ENCODE results near the gene MLXIP.

Gene MLXIP

DNA sequence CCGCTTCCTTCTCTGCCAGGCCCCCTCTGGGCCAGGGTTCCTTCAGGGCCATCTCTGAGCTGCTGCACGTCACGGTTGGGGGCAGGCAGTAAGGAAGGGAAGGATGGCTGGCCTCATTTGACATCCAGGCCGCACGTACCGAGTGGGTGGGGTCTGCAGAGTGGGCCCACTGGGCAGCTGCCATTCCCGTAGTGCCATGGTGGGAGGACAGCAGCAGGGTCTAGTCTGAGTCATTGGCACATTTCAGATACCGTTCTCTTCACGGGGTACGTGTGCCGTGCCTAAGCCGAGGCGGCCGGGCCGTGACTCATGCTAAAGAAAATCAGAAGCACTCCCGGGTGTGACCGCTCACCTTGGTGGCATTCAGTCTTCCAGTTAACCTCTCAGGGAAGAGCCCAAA is 51.6 kb downstream of the MLXIP start:
- Histone ChIP-seq H3K4me1 (ENCODE audit: control insufficient read depth, insufficient read depth, low read length) (no peaks in the 10 kb centered on the region), H3K27ac (ENCODE audit: extremely low read depth, low read depth, low read length) (no peak overlapping the region), H3K36me3 (ENCODE audit: control insufficient read depth in 2 of 2, insufficient read depth in 1 of 2, low read length in 2 of 2) (peaks cover 8 to 67% of the 10 kb centered on the region in 2 experiments; a peak in 2 of 3 replicates), H3K4me3 (ENCODE audit: low read depth, low read length) (no peak overlapping the region), H3K9me3 (ENCODE audit: control insufficient read depth, insufficient read depth, low read depth, low read length) (no peaks in the 10 kb centered on the region)
- ChIA-PET POLR2A (interaction anchor here (1.1 kb wide), 1 partner anchor 76 kb away, joined by 3 read pairs; no protein-coding TSS in a partner anchor), CTCF (interaction anchor here (0.6 to 2.0 kb wide), 9 partner anchors 14 to 75 kb away, joined by 3 to 12 read pairs (median 4); no protein-coding TSS in a partner anchor)
- TF ChIP-seq EGR2 (tag by site-specific recombination; IDR thresholded peaks at IDR 0.05; ENCODE audit: low read depth) (0 out of 2 replicates have a peak, but pooled peaks have one; percentile 28), ZNF626 (tag by site-specific recombination; IDR thresholded peaks at IDR 0.05) (no peak), ZBTB7A (tag by site-specific recombination; IDR thresholded peaks at IDR 0.05; ENCODE audit: low read depth) (no peak), ZNF266 (tag by site-specific recombination; IDR thresholded peaks at IDR 0.05; ENCODE audit: low read depth) (no peak), ZFHX2 (tag by site-specific recombination; conservative IDR thresholded peaks at IDR 0.05) (0 out of 2 replicates have a peak, but pooled peaks have one; percentile 15), ZNF2 (tag by site-specific recombination; IDR thresholded peaks at IDR 0.05) (no peak), ZSCAN30 (tag by site-specific recombination; IDR thresholded peaks at IDR 0.05) (no peak), ZNF184 (tag by site-specific recombination; IDR thresholded peaks at IDR 0.05) (no peak), PBX3 (CRISPR knock-in tag; IDR thresholded peaks at IDR 0.05) (no peak), ZNF544 (tag by site-specific recombination; IDR thresholded peaks at IDR 0.05) (no peak), ZNF580 (tag by site-specific recombination; IDR thresholded peaks at IDR 0.05) (no peak)

- CTCF ChIA-PET, result interaction anchor here (0.6 to 1.8 kb wide), 5 partner anchors 10 to 62 kb away, joined by 3 to 19 read pairs (median 4); no protein-coding TSS in a partner anchor
- POLR2A ChIA-PET, result no interaction called here
- Histone ChIP-seq H3K4me1 (ENCODE audit: control insufficient read depth, insufficient read depth, low read length) (no peaks in the 10 kb centered on the region), H3K36me3 (ENCODE audit: control insufficient read depth in 2 of 2, insufficient read depth in 1 of 2, low read length in 2 of 2) (peaks cover 8 to 79% of the 10 kb centered on the region in 2 experiments; a peak in 2 of 3 replicates), H3K9me3 (ENCODE audit: control insufficient read depth, insufficient read depth, low read depth, low read length) (no peaks in the 10 kb centered on the region), H3K4me3 (ENCODE audit: low read depth, low read length) (no peak overlapping the region), H3K27ac (ENCODE audit: extremely low read depth, low read depth, low read length) (no peak overlapping the region)
- TF ChIP-seq ZNF549 (tag by site-specific recombination; IDR thresholded peaks at IDR 0.05) (no peak), ZNF830 (tag by site-specific recombination; IDR thresholded peaks at IDR 0.05; ENCODE audit: low read depth) (no peak), ZNF174 (tag by site-specific recombination; IDR thresholded peaks at IDR 0.05) (no peak), ZNF621 (tag by site-specific recombination; IDR thresholded peaks at IDR 0.05) (no peak), HIC1 (tag by site-specific recombination; IDR thresholded peaks at IDR 0.05) (peak; percentile 43; the same call in 1 of the 2 replicates), ZFHX2 (tag by site-specific recombination; conservative IDR thresholded peaks at IDR 0.05) (peak; percentile 73), ZNF175 (tag by site-specific recombination; IDR thresholded peaks at IDR 0.05) (no peak), EGR2 (tag by site-specific recombination; IDR thresholded peaks at IDR 0.05; ENCODE audit: low read depth) (peak; percentile 83), ZNF548 (tag by site-specific recombination; IDR thresholded peaks at IDR 0.05) (no peak), REPIN1 (tag by site-specific recombination; IDR thresholded peaks at IDR 0.05; ENCODE audit: low read depth) (no peak), ZNF645 (tag by site-specific recombination; IDR thresholded peaks at IDR 0.05) (no peak), ZNF639 (tag by site-specific recombination; IDR thresholded peaks at IDR 0.05) (no peak), ZNF133 (tag by site-specific recombination; IDR thresholded peaks at IDR 0.05) (no peak), SP7 (tag by site-specific recombination; IDR thresholded peaks at IDR 0.05) (no peak), RBAK (tag by site-specific recombination; IDR thresholded peaks at IDR 0.05) (no peak), ZNF248 (tag by site-specific recombination; IDR thresholded peaks at IDR 0.05) (no peak)
- TF ChIP-seq, protein P1, sequence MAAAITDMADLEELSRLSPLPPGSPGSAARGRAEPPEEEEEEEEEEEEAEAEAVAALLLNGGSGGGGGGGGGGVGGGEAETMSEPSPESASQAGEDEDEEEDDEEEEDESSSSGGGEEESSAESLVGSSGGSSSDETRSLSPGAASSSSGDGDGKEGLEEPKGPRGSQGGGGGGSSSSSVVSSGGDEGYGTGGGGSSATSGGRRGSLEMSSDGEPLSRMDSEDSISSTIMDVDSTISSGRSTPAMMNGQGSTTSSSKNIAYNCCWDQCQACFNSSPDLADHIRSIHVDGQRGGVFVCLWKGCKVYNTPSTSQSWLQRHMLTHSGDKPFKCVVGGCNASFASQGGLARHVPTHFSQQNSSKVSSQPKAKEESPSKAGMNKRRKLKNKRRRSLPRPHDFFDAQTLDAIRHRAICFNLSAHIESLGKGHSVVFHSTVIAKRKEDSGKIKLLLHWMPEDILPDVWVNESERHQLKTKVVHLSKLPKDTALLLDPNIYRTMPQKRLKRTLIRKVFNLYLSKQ (tag by site-specific recombination; IDR thresholded peaks at IDR 0.05; ENCODE audit: borderline replicate concordance), result no peak
Observed at GRCh38 chr12:122133192-122133950, 54.8 kb downstream of the MLXIP start.

Data from HEK293 (cell line).